Tibial nerve (tissue), 4 donors: ENCODE data around the gene KCNMA1. TPM values are rescaled to one million over a fixed set of nuclear protein-coding genes. Genes with fewer than 3 reads are reported as not detected.

Source experiments
- DNase-seq, 2 donors: peaks; one replicate each; pipeline ENCODE4 v3.0.0-alpha.2; 2019; ENCODE audit warnings: low spot score in 2 of 2
- H3K27ac ChIP-seq, 4 donors: fragments of 200-600 bp; sonication (generic) in 3 of 4; one replicate each; pipeline ENCODE4 v1.5.1; 2017 to 2019; ENCODE audit warnings: mild to moderate bottlenecking in 1 of 4
- H3K27me3 ChIP-seq, 2 donors: fragments of 200-600 bp; sonication (generic) in 1 of 2; one replicate each; pipeline versions ENCODE4 v1.5.1 to v1.6.0; 2017 to 2019
- H3K36me3 ChIP-seq, 3 donors: fragments of 200-600 bp; sonication (generic); one replicate each; pipeline ENCODE4 v1.5.1; 2018 to 2019
- H3K4me1 ChIP-seq, 4 donors: fragments of 200-600 bp; sonication (generic) in 3 of 4; one replicate each; pipeline ENCODE4 v1.5.1; 2017 to 2019
- H3K4me3 ChIP-seq, 4 donors: fragments of 200-600 bp; sonication (generic) in 3 of 4; one replicate each; pipeline ENCODE4 v1.5.1; 2017 to 2019; ENCODE audit warnings: mild to moderate bottlenecking in 1 of 4, moderate library complexity in 1 of 4
- H3K9me3 ChIP-seq, 4 donors: fragments of 200-600 bp; sonication (generic) in 3 of 4; one replicate each; pipeline ENCODE4 v1.5.1; 2017 to 2019
- EP300 ChIP-seq, 2 donors: sonication (generic); formaldehyde crosslinking; IDR thresholded peaks; one replicate each; pipeline ENCODE4 v1.6.1; 2017; ENCODE audit warnings: antibody characterized with exemption in 2 of 2, mild to moderate bottlenecking in 1 of 2
- POLR2A ChIP-seq, 2 donors: fragments of 450-650 bp; IDR thresholded peaks; one replicate each; pipeline ENCODE4 v1.6.1; 2017; ENCODE audit warnings: antibody characterized with exemption in 2 of 2, mild to moderate bottlenecking in 2 of 2, moderate library complexity in 2 of 2
- WGBS, 2 donors: methylation state at CpG; one replicate each; pipeline ENCODE4 v1.1.5; 2018; 5-methylcytosine and 5-hydroxymethylcytosine counted together
- total RNA-seq, 4 donors: library from RNA; depleted of rRNA; stranded (reverse); fragments of >200 nt; gene quantifications; one replicate each; pipeline ENCODE4 v1.1.0, GENCODE V29; 2016
- TF ChIP-seq, protein P1 (sequence below), 5 experiments: fragments of 200-600 bp in 3 of 5; fragments of 450-650 bp in 2 of 5; sonication (generic) in 3 of 5; IDR thresholded peaks; one replicate each; pipeline ENCODE4 v1.5.1; 2016 to 2019; ENCODE audit warnings: antibody characterized with exemption in 5 of 5, mild to moderate bottlenecking in 3 of 5, moderate library complexity in 2 of 5

Gene KCNMA1
- total RNA-seq, 4 donors from 2014 or later, result 10.2 to 19.9 (median 13.7) TPM

DNA sequence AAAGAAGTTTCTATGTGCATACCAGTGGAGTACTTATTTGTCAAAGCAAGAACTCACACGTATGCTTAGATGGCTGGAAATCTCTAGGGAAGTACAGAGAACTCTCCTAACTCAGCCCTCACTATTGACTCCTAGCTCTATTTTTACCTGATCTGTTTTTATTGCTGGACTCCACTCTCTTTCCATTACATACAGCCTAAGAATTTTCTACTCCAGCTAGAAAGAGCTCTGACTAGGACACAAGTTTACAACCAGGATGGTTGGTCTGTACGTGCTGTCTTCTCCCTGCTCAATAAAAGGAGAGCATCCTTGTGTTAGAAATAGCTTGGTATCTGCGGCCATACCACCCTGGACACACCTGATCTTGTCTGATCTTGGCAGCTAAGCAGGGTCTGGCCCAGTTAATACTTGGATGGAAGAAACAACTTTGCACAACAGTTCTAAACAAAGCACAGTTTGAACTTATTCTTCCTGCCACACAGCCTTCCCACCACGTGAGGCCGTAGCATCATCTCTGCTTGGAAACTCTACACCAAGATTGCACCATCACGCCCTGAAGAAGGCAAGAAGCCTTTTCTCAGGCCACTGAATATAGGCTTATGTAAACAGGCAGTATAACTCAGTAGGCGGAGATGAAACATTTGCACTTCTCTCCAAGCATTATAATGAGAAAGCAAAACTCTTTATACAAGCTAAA is 50.7 kb downstream of the KCNMA1 start:
- no peaks in the 10 kb centered on the region for H3K9me3 ChIP-seq
- no peaks in the 10 kb centered on the region for H3K27me3 ChIP-seq
- no peaks in the 10 kb centered on the region for H3K4me1 ChIP-seq
- DNase-seq, result peak in 1 of 2 donors; percentile 27
- TF ChIP-seq EP300 (IDR thresholded peaks at IDR 0.05), result peak in 1 of 2 donors; percentile 51
- TF ChIP-seq, protein P1, sequence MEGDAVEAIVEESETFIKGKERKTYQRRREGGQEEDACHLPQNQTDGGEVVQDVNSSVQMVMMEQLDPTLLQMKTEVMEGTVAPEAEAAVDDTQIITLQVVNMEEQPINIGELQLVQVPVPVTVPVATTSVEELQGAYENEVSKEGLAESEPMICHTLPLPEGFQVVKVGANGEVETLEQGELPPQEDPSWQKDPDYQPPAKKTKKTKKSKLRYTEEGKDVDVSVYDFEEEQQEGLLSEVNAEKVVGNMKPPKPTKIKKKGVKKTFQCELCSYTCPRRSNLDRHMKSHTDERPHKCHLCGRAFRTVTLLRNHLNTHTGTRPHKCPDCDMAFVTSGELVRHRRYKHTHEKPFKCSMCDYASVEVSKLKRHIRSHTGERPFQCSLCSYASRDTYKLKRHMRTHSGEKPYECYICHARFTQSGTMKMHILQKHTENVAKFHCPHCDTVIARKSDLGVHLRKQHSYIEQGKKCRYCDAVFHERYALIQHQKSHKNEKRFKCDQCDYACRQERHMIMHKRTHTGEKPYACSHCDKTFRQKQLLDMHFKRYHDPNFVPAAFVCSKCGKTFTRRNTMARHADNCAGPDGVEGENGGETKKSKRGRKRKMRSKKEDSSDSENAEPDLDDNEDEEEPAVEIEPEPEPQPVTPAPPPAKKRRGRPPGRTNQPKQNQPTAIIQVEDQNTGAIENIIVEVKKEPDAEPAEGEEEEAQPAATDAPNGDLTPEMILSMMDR (IDR thresholded peaks at IDR 0.05), result no peak
- H3K36me3 ChIP-seq, result no peaks in the 10 kb centered on the region
- no peak overlapping the region for H3K27ac ChIP-seq
- 49 to 54% methylated on average over 7 of the region's 7 CpGs for WGBS, 2 donors
- no peak overlapping the region for H3K4me3 ChIP-seq

DNA sequence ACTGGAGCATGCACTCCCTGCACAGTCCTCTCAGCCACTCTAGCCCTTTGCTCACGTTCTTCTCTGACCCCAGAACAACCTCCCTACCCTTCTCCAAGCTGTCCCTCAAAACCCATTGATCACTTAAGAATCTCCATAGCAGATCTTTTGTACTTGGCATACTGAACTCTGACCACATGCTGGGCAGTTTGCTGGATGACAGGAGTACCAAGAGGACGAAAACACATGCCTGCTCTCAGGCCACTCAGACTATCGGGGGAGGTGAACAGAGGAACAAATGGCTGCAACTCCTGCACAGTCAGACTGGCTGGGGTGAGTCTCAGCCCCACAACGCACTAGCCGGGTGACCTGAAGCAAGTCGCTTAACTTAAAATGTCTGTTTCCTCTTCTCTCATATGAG is 52.7 kb downstream of the KCNMA1 start:
- 74 to 83% methylated on average over 6 of the region's 6 CpGs for WGBS, 2 donors
- H3K27ac ChIP-seq, result no peak overlapping the region
- H3K4me3 ChIP-seq, result no peak overlapping the region
- no peaks in the 10 kb centered on the region for H3K27me3 ChIP-seq
- no peaks in the 10 kb centered on the region for H3K4me1 ChIP-seq
- no peak for DNase-seq
- H3K36me3 ChIP-seq, result no peaks in the 10 kb centered on the region
- H3K9me3 ChIP-seq, result no peaks in the 10 kb centered on the region
- TF ChIP-seq, protein P1 (IDR thresholded peaks at IDR 0.05), result no peak
- TF ChIP-seq EP300 (IDR thresholded peaks at IDR 0.05) (no peak), POLR2A (IDR thresholded peaks at IDR 0.05) (no peak)

DNA sequence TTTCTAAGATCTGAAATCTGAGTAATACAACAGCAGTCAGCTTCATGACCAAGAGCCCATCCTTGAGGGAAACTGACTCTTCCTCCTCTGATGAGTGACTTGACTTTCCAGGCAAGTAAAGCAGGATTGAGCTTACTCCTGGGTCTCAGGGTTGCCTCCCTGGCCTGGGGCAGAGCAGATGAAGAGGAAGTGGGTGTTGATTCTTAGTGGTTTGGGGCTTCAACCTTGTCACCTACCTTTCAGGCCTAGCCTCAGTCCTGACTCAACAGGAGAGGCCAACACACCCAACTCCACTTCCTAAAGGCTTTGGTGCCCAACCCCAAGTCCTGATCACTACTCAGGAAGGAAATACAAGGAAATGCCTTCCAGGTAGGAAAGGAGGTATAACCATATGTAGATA is 54.1 kb downstream of the KCNMA1 start:
- Histone ChIP-seq H3K36me3 (no peaks in the 10 kb centered on the region), H3K27me3 (no peaks in the 10 kb centered on the region), H3K4me1 (no peaks in the 10 kb centered on the region), H3K27ac (no peak overlapping the region), H3K4me3 (no peak overlapping the region), H3K9me3 (no peaks in the 10 kb centered on the region)
- TF ChIP-seq EP300 (IDR thresholded peaks at IDR 0.05) (no peak), POLR2A (IDR thresholded peaks at IDR 0.05) (no peak)
- TF ChIP-seq, protein P1 (IDR thresholded peaks at IDR 0.05), result no peak
- no peak for DNase-seq

GRCh38 chr10:77582710-77583115 is 54.9 kb downstream of the KCNMA1 start:
- Histone ChIP-seq H3K27ac (no peak overlapping the region), H3K36me3 (no peaks in the 10 kb centered on the region), H3K9me3 (no peaks in the 10 kb centered on the region), H3K4me1 (no peaks in the 10 kb centered on the region), H3K4me3 (no peak overlapping the region), H3K27me3 (no peaks in the 10 kb centered on the region)
- TF ChIP-seq POLR2A (IDR thresholded peaks at IDR 0.05), result no peak
- TF ChIP-seq, protein P1 (IDR thresholded peaks at IDR 0.05), result no peak
- no peak for TF ChIP-seq EP300 (IDR thresholded peaks at IDR 0.05)
- WGBS, 2 donors, result 83 to 95% methylated on average over 4 of the region's 4 CpGs
- no peak for DNase-seq

DNA sequence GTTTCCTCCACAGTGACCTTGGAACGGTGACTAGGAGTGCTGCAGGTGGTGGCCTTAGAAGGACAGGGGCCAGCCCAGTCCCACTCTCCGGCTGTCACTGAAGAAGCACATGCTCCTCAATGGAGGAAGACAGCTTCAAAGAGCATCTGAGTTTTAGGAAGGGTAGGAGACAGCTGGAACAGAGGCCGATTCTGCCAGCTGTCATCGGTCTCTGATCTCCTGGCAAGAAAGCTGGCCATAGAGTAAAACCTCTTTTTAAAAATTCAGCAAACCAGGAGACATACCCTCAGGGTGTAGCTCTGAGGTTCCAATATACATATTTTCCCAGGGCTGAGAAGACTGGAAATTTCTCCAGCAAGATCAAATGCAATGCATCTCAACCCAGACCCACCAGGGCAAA is 55.9 kb downstream of the KCNMA1 start:
- H3K27me3 ChIP-seq, result no peaks in the 10 kb centered on the region
- H3K4me1 ChIP-seq, result no peaks in the 10 kb centered on the region
- 86 to 93% methylated on average over 4 of the region's 4 CpGs for WGBS, 2 donors
- H3K9me3 ChIP-seq, result no peaks in the 10 kb centered on the region
- H3K4me3 ChIP-seq, result no peak overlapping the region
- H3K36me3 ChIP-seq, result no peaks in the 10 kb centered on the region
- H3K27ac ChIP-seq, result no peak overlapping the region
- no peak for TF ChIP-seq POLR2A (IDR thresholded peaks at IDR 0.05)
- TF ChIP-seq, protein P1 (IDR thresholded peaks at IDR 0.05), result no peak
- TF ChIP-seq EP300 (IDR thresholded peaks at IDR 0.05), result no peak
- no peak for DNase-seq
